PC-3 (cell line): ENCODE data around the gene LTBR. TPM values are rescaled to one million over a fixed set of nuclear protein-coding genes. Genes with fewer than 3 reads are reported as not detected.
A peak's percentile ranks its signal among the peaks of the same experiment; 100 is the strongest.

Experiments used
- ATAC-seq: fragments of 200-7000 bp; cut with Tn5 transposase; 2 replicates; pipeline ENCODE4 v1.9.1; 2020; ENCODE audit warnings: mild to moderate bottlenecking, moderate library complexity
- BruUV-seq: library from RNA; stranded (reverse); fragments of 400-500 nt; replicated peaks from 2 replicates; lab custom pipeline; 2021; lab: Mats Ljungman, UMichigan
- CTCF ChIA-PET: fragments of 300-600 bp; sonication (Branson Sonifier 250); formaldehyde crosslinking; loops from one replicate; lab custom pipeline; 2022; ENCODE audit warnings: antibody characterized with exemption; lab: Charles Lee
- POLR2A ChIA-PET: fragments of 300-600 bp; sonication (Branson Sonifier 250); formaldehyde crosslinking; loops from one replicate; lab custom pipeline; 2022; ENCODE audit warnings: antibody characterized with exemption; ENCODE audit not compliant: unreplicated experiment; lab: Charles Lee
- DNase-seq: peaks from one replicate; pipeline ENCODE4 v3.0.0-alpha.2; 2015
- H2AFZ ChIP-seq: fragments of 300-600 bp; sonication (generic); 2 replicates; pipeline ENCODE4 v1.6.0; 2016; ENCODE audit warnings: antibody characterized with exemption, low read length
- H3F3A ChIP-seq: fragments of 300-600 bp; sonication (generic); one replicate; pipeline ENCODE4 v1.6.0; 2017; ENCODE audit warnings: antibody characterized with exemption, low read length, control low read depth, mild to moderate bottlenecking; ENCODE audit not compliant: unreplicated experiment
- H3K27ac ChIP-seq: fragments of 300-600 bp; sonication (generic); 2 replicates; pipeline ENCODE4 v1.5.1; 2016; ENCODE audit warnings: mild to moderate bottlenecking, low read length
- H3K27me3 ChIP-seq: fragments of 300-600 bp; sonication (generic); 2 replicates; pipeline ENCODE4 v1.6.1; 2016; ENCODE audit warnings: low read length, mixed read lengths
- H3K36me3 ChIP-seq: fragments of 300-600 bp; sonication (generic); 2 replicates; pipeline ENCODE4 v1.6.1; 2016; ENCODE audit warnings: low read depth, mixed run types, low read length, mixed read lengths
- H3K4me1 ChIP-seq: fragments of 300-600 bp; sonication (generic); 2 replicates; pipeline ENCODE4 v1.5.1; 2016; ENCODE audit warnings: low read length; ENCODE audit not compliant: insufficient read depth
- H3K4me2 ChIP-seq: fragments of 300-600 bp; sonication (generic); 2 replicates; pipeline ENCODE4 v1.6.0; 2016; ENCODE audit warnings: low read length
- H3K4me3 ChIP-seq: fragments of 300-600 bp; sonication (generic); 2 replicates; pipeline ENCODE4 v1.5.1; 2016; ENCODE audit warnings: mild to moderate bottlenecking, low read length, mixed read lengths
- H3K79me2 ChIP-seq: fragments of 300-600 bp; sonication (generic); 2 replicates; pipeline ENCODE4 v1.6.1; 2017; ENCODE audit warnings: low read length, mixed read lengths
- H3K9ac ChIP-seq: fragments of 300-600 bp; sonication (generic); 2 replicates; pipeline ENCODE4 v1.6.0; 2016; ENCODE audit warnings: mild to moderate bottlenecking, low read length
- H3K9me2 ChIP-seq: fragments of 300-600 bp; sonication (generic); replicated peaks from 2 replicates; pipeline ENCODE4 v1.6.1; 2016; ENCODE audit warnings: mixed run types, low read length, mixed read lengths
- H3K9me3 ChIP-seq: fragments of 300-600 bp; sonication (generic); 2 replicates; pipeline ENCODE4 v1.6.1; 2016; ENCODE audit warnings: low read length, mixed read lengths
- H4K20me1 ChIP-seq: fragments of 300-600 bp; sonication (generic); 2 replicates; pipeline ENCODE4 v1.6.1; 2016; ENCODE audit warnings: low read length, mixed read lengths
- EZH2 ChIP-seq: fragments of 300-600 bp; sonication (generic); IDR thresholded peaks from one replicate; pipeline ENCODE4 v1.6.1; 2017; ENCODE audit warnings: antibody characterized with exemption, mild to moderate bottlenecking, low read length; ENCODE audit not compliant: unreplicated experiment
- EZH2phosphoT487 ChIP-seq: fragments of 300-600 bp; sonication (generic); IDR thresholded peaks from 2 replicates; pipeline ENCODE4 v1.6.1; 2018; ENCODE audit warnings: mild to moderate bottlenecking, antibody characterized with exemption, low read length, borderline replicate concordance
- intact Hi-C: fragments of 100-400 bp; cut with micrococcal nuclease; formaldehyde crosslinking; loops from 2 replicates; pipeline ENCODE4 v1.9.0; 2023
- total RNA-seq: library from RNA; depleted of rRNA; stranded (reverse); fragments of >200 nt; gene quantifications from 2 replicates; pipeline ENCODE4 v1.2.3, GENCODE V29; 2014
- TF ChIP-seq, protein P1 (sequence below): fragments of 300-600 bp; sonication (generic); conservative IDR thresholded peaks from 2 replicates; pipeline ENCODE4 v1.5.1; 2017; ENCODE audit warnings: antibody characterized with exemption, low read depth, mild to moderate bottlenecking, low read length

Gene LTBR
- total RNA-seq, 1 experiment from 2014 or later, result 163 TPM

- Histone ChIP-seq H3K27me3 (no peaks in the 10 kb centered on the region), H3K27ac (peak overlapping the region; percentile 98), H3K79me2 (0 out of 2 replicates have a peak, but pooled peaks cover 5% of the 10 kb centered on the region), H3K9ac (peak overlapping the region; percentile 85), H4K20me1 (no peaks in the 10 kb centered on the region), H3K4me1 (peaks cover 88% of the 10 kb centered on the region), H3K9me2 (no peaks in the 10 kb centered on the region), H3K9me3 (no peaks in the 10 kb centered on the region), H3K4me3 (peak overlapping the region; percentile 43; the same call in 1 of the 2 replicates), H3K4me2 (peak overlapping the region; percentile 81), H3K36me3 (no peaks in the 10 kb centered on the region), H3F3A (peaks cover 5% of the 10 kb centered on the region), H2AFZ (no peak overlapping the region; the same call in 1 of the 2 replicates)
- CTCF ChIA-PET, result interaction anchor here (0.7 to 0.9 kb wide), 2 partner anchors 37 to 49 kb away, joined by 3 read pairs; no protein-coding TSS in a partner anchor
- BruUV-seq, result TSS peak; percentile 56
- TF ChIP-seq EZH2 (no peak), EZH2phosphoT487 (no peak)
- TF ChIP-seq, protein P1, sequence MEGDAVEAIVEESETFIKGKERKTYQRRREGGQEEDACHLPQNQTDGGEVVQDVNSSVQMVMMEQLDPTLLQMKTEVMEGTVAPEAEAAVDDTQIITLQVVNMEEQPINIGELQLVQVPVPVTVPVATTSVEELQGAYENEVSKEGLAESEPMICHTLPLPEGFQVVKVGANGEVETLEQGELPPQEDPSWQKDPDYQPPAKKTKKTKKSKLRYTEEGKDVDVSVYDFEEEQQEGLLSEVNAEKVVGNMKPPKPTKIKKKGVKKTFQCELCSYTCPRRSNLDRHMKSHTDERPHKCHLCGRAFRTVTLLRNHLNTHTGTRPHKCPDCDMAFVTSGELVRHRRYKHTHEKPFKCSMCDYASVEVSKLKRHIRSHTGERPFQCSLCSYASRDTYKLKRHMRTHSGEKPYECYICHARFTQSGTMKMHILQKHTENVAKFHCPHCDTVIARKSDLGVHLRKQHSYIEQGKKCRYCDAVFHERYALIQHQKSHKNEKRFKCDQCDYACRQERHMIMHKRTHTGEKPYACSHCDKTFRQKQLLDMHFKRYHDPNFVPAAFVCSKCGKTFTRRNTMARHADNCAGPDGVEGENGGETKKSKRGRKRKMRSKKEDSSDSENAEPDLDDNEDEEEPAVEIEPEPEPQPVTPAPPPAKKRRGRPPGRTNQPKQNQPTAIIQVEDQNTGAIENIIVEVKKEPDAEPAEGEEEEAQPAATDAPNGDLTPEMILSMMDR, result no peak
- intact Hi-C loops, result no loop called here
- POLR2A ChIA-PET, result interaction anchor here (0.6 to 1.2 kb wide), 5 partner anchors 9 to 37 kb away, joined by 3 to 7 read pairs (median 4); partner anchors contain the start of gene LTBR
- ATAC-seq, result peak; percentile 55
- DNase-seq, result peak; percentile 86
Measured at GRCh38 chr12:6372403-6373003, 11.5 kb upstream of the LTBR start.

DNA sequence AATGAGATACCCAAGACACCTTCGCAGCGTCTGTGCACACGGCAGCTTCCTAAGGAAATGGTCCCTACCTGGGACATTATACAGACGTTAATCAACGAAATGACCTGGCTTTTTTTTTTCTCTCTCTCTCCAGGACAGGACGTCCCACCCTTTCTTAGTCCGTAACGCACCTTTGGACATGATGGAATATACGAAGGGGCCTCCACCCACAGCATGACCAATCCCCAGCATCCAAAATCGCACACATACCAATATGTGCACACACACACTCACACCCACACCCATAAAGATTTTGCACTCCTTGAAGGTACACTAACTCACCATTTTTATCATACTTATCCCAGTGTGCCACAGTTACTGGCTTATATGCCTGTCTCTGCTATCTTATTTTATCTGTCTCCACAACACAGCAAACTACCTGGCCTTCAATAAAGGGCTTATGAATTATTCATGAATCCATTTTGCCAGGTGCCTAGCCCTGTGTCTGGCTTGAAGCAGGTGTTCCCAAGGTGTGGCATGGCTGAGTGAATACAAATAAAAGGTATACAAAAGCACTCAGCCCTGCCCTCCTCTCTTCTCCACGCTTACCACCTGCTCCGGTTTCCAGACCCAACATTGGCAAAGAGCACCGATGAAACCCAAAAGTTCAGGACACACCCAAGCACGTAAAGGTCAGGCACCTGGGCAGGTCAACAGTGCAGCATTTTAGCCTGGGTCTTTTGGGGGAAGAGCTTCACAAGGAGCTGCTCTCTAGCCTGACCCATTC, 10.8 kb upstream of the LTBR start:
- Histone ChIP-seq H3K9ac (peak overlapping the region; percentile 85), H3K4me2 (peak overlapping the region; percentile 81), H4K20me1 (no peaks in the 10 kb centered on the region), H3K27ac (peak overlapping the region; percentile 98), H3K9me3 (no peaks in the 10 kb centered on the region), H3K4me3 (peak overlapping the region; percentile 4; the same call in 1 of the 2 replicates), H3K4me1 (peaks cover 85% of the 10 kb centered on the region), H2AFZ (no peak overlapping the region), H3K27me3 (no peaks in the 10 kb centered on the region), H3K36me3 (no peaks in the 10 kb centered on the region), H3F3A (peaks cover 5% of the 10 kb centered on the region), H3K79me2 (0 out of 2 replicates have a peak, but pooled peaks cover 5% of the 10 kb centered on the region), H3K9me2 (no peaks in the 10 kb centered on the region)
- intact Hi-C loops, result no loop called here
- no peak for TF ChIP-seq EZH2phosphoT487
- TF ChIP-seq, protein P1, result no peak
- TF ChIP-seq EZH2, result no peak
- CTCF ChIA-PET, result interaction anchor here (0.7 to 0.9 kb wide), 2 partner anchors 38 to 50 kb away, joined by 3 read pairs; no protein-coding TSS in a partner anchor
- ATAC-seq (no peak), DNase-seq (no peak)
- BruUV-seq, result no TSS peak
- POLR2A ChIA-PET, result interaction anchor here (0.8 to 1.2 kb wide), 4 partner anchors 9 to 37 kb away, joined by 3 to 7 read pairs (median 4); partner anchors contain the start of gene LTBR
